ENCODE measurements around the gene EPRS1.

The EPRS1 gene

DNA sequence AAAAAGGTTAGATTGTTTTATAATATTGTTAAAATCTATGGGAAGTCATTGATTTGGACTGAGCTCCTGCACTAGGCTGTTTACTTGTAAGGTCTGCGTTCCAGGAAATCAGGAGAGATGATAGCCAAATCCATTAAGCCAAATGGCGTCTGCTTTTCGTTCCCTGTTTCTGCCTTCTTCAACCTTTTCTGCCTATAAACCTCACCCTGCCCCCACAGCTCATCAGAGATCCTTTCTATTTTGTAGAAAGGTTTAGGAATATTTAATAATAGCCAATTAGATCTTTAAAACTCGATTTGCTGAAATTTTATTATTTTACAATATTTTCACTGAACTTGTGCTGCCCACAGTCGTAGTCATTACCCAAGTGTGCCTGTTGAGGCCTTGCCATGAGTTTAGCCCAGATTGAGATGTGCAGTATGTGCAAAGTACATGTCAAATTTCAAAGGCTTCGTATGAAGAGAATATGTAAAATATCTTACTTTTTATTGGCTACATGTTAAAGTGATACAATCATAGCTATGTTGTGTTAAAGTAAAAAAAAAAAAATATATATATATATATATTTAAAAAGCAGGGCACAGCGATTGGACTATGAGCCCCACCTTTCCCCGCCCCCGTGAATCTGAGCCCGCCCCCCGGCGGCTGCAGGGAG lies 47.2 kb upstream of the EPRS1 start:
- TF ChIP-seq MZF1 (tag by site-specific recombination; IDR thresholded peaks at IDR 0.05; ENCODE audit: borderline replicate concordance) = no peak
- TF ChIP-seq, protein P1, sequence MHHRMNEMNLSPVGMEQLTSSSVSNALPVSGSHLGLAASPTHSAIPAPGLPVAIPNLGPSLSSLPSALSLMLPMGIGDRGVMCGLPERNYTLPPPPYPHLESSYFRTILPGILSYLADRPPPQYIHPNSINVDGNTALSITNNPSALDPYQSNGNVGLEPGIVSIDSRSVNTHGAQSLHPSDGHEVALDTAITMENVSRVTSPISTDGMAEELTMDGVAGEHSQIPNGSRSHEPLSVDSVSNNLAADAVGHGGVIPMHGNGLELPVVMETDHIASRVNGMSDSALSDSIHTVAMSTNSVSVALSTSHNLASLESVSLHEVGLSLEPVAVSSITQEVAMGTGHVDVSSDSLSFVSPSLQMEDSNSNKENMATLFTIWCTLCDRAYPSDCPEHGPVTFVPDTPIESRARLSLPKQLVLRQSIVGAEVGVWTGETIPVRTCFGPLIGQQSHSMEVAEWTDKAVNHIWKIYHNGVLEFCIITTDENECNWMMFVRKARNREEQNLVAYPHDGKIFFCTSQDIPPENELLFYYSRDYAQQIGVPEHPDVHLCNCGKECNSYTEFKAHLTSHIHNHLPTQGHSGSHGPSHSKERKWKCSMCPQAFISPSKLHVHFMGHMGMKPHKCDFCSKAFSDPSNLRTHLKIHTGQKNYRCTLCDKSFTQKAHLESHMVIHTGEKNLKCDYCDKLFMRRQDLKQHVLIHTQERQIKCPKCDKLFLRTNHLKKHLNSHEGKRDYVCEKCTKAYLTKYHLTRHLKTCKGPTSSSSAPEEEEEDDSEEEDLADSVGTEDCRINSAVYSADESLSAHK (tag by site-specific recombination; IDR thresholded peaks at IDR 0.05) = no peak
- TF ChIP-seq ZNF843 (tag by site-specific recombination; IDR thresholded peaks at IDR 0.05) = no peak
- TF ChIP-seq ZBTB17 (tag by site-specific recombination; IDR thresholded peaks at IDR 0.05) = peak; percentile 76
- TF ChIP-seq, protein P2, sequence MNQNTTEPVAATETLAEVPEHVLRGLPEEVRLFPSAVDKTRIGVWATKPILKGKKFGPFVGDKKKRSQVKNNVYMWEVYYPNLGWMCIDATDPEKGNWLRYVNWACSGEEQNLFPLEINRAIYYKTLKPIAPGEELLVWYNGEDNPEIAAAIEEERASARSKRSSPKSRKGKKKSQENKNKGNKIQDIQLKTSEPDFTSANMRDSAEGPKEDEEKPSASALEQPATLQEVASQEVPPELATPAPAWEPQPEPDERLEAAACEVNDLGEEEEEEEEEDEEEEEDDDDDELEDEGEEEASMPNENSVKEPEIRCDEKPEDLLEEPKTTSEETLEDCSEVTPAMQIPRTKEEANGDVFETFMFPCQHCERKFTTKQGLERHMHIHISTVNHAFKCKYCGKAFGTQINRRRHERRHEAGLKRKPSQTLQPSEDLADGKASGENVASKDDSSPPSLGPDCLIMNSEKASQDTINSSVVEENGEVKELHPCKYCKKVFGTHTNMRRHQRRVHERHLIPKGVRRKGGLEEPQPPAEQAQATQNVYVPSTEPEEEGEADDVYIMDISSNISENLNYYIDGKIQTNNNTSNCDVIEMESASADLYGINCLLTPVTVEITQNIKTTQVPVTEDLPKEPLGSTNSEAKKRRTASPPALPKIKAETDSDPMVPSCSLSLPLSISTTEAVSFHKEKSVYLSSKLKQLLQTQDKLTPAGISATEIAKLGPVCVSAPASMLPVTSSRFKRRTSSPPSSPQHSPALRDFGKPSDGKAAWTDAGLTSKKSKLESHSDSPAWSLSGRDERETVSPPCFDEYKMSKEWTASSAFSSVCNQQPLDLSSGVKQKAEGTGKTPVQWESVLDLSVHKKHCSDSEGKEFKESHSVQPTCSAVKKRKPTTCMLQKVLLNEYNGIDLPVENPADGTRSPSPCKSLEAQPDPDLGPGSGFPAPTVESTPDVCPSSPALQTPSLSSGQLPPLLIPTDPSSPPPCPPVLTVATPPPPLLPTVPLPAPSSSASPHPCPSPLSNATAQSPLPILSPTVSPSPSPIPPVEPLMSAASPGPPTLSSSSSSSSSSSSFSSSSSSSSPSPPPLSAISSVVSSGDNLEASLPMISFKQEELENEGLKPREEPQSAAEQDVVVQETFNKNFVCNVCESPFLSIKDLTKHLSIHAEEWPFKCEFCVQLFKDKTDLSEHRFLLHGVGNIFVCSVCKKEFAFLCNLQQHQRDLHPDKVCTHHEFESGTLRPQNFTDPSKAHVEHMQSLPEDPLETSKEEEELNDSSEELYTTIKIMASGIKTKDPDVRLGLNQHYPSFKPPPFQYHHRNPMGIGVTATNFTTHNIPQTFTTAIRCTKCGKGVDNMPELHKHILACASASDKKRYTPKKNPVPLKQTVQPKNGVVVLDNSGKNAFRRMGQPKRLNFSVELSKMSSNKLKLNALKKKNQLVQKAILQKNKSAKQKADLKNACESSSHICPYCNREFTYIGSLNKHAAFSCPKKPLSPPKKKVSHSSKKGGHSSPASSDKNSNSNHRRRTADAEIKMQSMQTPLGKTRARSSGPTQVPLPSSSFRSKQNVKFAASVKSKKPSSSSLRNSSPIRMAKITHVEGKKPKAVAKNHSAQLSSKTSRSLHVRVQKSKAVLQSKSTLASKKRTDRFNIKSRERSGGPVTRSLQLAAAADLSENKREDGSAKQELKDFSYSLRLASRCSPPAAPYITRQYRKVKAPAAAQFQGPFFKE (tag by site-specific recombination; IDR thresholded peaks at IDR 0.05; ENCODE audit: borderline replicate concordance) = no peak
- TF ChIP-seq ZNF324 (tag by site-specific recombination; IDR thresholded peaks at IDR 0.05) = no peak
- Histone ChIP-seq H3K9me3 (ENCODE audit: control insufficient read depth, insufficient read depth, low read depth, low read length) (no peaks in the 10 kb centered on the region), H3K4me3 (ENCODE audit: low read depth, low read length) (no peak overlapping the region), H3K27ac (ENCODE audit: extremely low read depth, low read depth, low read length) (no peak overlapping the region), H3K4me1 (ENCODE audit: control insufficient read depth, insufficient read depth, low read length) (no peaks in the 10 kb centered on the region), H3K36me3 (ENCODE audit: control insufficient read depth in 2 of 2, insufficient read depth in 1 of 2, low read length in 2 of 2) (peaks cover 22 to 29% of the 10 kb centered on the region in 2 experiments; a peak in 2 of 3 replicates)
- CTCF ChIA-PET = interaction anchor here (0.6 kb wide), 1 partner anchor 10 kb away, joined by 4 read pairs; no protein-coding TSS in a partner anchor
- POLR2A ChIA-PET = no interaction called here

DNA sequence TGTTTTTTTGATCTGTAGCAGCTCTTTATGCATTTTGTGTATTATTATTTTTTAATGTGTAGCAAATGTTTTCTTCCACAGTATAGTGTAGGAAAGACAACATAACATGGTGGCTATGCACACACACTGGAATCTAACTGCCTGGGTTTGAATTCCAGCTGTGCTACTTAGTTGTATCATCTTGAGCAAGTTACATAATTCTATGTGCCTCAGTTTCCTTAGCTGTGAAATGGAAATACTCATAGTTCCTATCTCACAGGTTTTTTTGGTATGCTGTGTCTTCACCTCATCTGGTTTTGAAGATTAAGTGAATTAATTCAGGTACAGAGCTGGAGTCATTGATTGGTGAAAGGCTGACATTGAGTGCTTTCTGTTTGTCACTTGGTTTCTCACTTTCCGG lies 46.4 kb upstream of the EPRS1 start:
- CTCF ChIA-PET = interaction anchor here (0.6 kb wide), 1 partner anchor 65 kb away, joined by 3 read pairs; no protein-coding TSS in a partner anchor
- H3K36me3 ChIP-seq (ENCODE audit: control insufficient read depth in 2 of 2, insufficient read depth in 1 of 2, low read length in 2 of 2) = peaks cover 14 to 21% of the 10 kb centered on the region in 2 experiments; a peak in 2 of 3 replicates
- POLR2A ChIA-PET = no interaction called here
- TF ChIP-seq ZNF585B (tag by site-specific recombination; IDR thresholded peaks at IDR 0.05) (no peak), ZNF48 (tag by site-specific recombination; IDR thresholded peaks at IDR 0.05) (no peak), HOXC10 (CRISPR knock-in tag; IDR thresholded peaks at IDR 0.05) (no peak), ZNF335 (tag by site-specific recombination; conservative IDR thresholded peaks at IDR 0.05) (no peak), IKZF3 (tag by site-specific recombination; IDR thresholded peaks at IDR 0.05) (no peak), ZNF544 (tag by site-specific recombination; IDR thresholded peaks at IDR 0.05) (no peak), ZNF366 (tag by site-specific recombination; conservative IDR thresholded peaks at IDR 0.05) (no peak), ZNF140 (tag by site-specific recombination; IDR thresholded peaks at IDR 0.05) (no peak)
- TF ChIP-seq, protein P3, sequence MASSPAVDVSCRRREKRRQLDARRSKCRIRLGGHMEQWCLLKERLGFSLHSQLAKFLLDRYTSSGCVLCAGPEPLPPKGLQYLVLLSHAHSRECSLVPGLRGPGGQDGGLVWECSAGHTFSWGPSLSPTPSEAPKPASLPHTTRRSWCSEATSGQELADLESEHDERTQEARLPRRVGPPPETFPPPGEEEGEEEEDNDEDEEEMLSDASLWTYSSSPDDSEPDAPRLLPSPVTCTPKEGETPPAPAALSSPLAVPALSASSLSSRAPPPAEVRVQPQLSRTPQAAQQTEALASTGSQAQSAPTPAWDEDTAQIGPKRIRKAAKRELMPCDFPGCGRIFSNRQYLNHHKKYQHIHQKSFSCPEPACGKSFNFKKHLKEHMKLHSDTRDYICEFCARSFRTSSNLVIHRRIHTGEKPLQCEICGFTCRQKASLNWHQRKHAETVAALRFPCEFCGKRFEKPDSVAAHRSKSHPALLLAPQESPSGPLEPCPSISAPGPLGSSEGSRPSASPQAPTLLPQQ (tag by site-specific recombination; IDR thresholded peaks at IDR 0.05) = no peak
- TF ChIP-seq, protein P4, sequence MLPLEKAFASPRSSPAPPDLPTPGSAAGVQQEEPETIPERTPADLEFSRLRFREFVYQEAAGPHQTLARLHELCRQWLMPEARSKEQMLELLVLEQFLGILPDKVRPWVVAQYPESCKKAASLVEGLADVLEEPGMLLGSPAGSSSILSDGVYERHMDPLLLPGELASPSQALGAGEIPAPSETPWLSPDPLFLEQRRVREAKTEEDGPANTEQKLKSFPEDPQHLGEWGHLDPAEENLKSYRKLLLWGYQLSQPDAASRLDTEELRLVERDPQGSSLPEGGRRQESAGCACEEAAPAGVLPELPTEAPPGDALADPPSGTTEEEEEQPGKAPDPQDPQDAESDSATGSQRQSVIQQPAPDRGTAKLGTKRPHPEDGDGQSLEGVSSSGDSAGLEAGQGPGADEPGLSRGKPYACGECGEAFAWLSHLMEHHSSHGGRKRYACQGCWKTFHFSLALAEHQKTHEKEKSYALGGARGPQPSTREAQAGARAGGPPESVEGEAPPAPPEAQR (tag by site-specific recombination; IDR thresholded peaks at IDR 0.05) = no peak
- TF ChIP-seq, protein P5, sequence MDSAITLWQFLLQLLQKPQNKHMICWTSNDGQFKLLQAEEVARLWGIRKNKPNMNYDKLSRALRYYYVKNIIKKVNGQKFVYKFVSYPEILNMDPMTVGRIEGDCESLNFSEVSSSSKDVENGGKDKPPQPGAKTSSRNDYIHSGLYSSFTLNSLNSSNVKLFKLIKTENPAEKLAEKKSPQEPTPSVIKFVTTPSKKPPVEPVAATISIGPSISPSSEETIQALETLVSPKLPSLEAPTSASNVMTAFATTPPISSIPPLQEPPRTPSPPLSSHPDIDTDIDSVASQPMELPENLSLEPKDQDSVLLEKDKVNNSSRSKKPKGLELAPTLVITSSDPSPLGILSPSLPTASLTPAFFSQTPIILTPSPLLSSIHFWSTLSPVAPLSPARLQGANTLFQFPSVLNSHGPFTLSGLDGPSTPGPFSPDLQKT (IDR thresholded peaks at IDR 0.05; ENCODE audit: borderline replicate concordance, low read depth, low read length) = no peak
- TF ChIP-seq, protein P6, sequence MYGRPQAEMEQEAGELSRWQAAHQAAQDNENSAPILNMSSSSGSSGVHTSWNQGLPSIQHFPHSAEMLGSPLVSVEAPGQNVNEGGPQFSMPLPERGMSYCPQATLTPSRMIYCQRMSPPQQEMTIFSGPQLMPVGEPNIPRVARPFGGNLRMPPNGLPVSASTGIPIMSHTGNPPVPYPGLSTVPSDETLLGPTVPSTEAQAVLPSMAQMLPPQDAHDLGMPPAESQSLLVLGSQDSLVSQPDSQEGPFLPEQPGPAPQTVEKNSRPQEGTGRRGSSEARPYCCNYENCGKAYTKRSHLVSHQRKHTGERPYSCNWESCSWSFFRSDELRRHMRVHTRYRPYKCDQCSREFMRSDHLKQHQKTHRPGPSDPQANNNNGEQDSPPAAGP (tag by site-specific recombination; IDR thresholded peaks at IDR 0.05) = no peak
- TF ChIP-seq, protein P7, sequence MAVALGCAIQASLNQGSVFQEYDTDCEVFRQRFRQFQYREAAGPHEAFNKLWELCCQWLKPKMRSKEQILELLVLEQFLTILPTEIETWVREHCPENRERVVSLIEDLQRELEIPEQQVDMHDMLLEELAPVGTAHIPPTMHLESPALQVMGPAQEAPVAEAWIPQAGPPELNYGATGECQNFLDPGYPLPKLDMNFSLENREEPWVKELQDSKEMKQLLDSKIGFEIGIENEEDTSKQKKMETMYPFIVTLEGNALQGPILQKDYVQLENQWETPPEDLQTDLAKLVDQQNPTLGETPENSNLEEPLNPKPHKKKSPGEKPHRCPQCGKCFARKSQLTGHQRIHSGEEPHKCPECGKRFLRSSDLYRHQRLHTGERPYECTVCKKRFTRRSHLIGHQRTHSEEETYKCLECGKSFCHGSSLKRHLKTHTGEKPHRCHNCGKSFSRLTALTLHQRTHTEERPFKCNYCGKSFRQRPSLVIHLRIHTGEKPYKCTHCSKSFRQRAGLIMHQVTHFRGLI (tag by site-specific recombination; IDR thresholded peaks at IDR 0.05) = no peak

More for the DNA sequence above, 46.4 kb upstream of the EPRS1 start:
- H3K4me1 ChIP-seq (ENCODE audit: control insufficient read depth, insufficient read depth, low read length) = no peaks in the 10 kb centered on the region
- H3K27ac ChIP-seq (ENCODE audit: extremely low read depth, low read depth, low read length) = no peak overlapping the region
- no peak overlapping the region for H3K4me3 ChIP-seq (ENCODE audit: low read depth, low read length)
- no peaks in the 10 kb centered on the region for H3K9me3 ChIP-seq (ENCODE audit: control insufficient read depth, insufficient read depth, low read depth, low read length)
